Esophagus squamous epithelium (tissue), 4 donors: ENCODE data around the gene FDXR.

Experiments
- POLR2A ChIP-seq, 4 donors: fragments of 450-650 bp; IDR thresholded peaks; one replicate each; pipeline ENCODE4 v1.6.1; 2017; ENCODE audit warnings: antibody characterized with exemption in 4 of 4, mild to moderate bottlenecking in 4 of 4, moderate library complexity in 3 of 4
- TF ChIP-seq, protein P1 (sequence below), 6 experiments: fragments of 450-650 bp in 4 of 6; fragments of 200-600 bp in 2 of 6; sonication (generic) in 2 of 6; IDR thresholded peaks; one replicate each; pipeline ENCODE4 v1.5.1; 2016 to 2019; ENCODE audit warnings: antibody characterized with exemption in 6 of 6, mild to moderate bottlenecking in 4 of 6, moderate library complexity in 4 of 6

DNA sequence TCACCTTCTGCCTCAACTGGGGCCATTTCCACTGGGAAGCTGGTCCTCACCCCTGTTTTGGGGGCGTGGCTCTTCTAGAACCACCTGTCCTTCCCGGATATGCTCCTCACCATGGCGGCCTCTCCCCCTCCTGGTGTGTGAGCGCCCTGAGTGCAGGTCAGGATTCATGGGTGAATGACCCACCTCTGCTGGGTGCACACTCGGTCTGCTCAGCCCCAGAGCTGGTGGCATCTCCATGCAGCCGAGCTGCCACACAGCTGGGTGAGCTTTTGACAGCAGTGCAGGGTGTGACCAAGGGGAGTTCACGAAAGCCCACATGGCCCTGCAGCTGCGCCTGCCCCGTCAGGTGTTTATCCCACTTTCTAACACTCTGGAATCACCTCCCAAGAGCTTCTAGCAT lies 40.4 kb downstream of the FDXR start:
- TF ChIP-seq, protein P1, sequence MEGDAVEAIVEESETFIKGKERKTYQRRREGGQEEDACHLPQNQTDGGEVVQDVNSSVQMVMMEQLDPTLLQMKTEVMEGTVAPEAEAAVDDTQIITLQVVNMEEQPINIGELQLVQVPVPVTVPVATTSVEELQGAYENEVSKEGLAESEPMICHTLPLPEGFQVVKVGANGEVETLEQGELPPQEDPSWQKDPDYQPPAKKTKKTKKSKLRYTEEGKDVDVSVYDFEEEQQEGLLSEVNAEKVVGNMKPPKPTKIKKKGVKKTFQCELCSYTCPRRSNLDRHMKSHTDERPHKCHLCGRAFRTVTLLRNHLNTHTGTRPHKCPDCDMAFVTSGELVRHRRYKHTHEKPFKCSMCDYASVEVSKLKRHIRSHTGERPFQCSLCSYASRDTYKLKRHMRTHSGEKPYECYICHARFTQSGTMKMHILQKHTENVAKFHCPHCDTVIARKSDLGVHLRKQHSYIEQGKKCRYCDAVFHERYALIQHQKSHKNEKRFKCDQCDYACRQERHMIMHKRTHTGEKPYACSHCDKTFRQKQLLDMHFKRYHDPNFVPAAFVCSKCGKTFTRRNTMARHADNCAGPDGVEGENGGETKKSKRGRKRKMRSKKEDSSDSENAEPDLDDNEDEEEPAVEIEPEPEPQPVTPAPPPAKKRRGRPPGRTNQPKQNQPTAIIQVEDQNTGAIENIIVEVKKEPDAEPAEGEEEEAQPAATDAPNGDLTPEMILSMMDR (IDR thresholded peaks at IDR 0.05) = no peak
- TF ChIP-seq POLR2A (IDR thresholded peaks at IDR 0.05) = no peak
